Stimulated activated CD4-positive, alpha-beta T cell treated with anti-CD3 and anti-CD28 coated beads, TNF-alpha, amount 100 ng/mL, for 4 hours (primary cell): ENCODE results near the gene ATP5PF.
"Not testable (repeated sequence)": the region's sequence is repeated elsewhere in the genome, so short reads cannot be mapped to it uniquely, and the experiment has no call there.

Experiments
- DNase-seq, 3 experiments: peaks; one replicate each; pipeline ENCODE4 v3.0.0-alpha.2; 2020; ENCODE audit warnings: low read depth in 3 of 3

ATP5PF gene, protein sequence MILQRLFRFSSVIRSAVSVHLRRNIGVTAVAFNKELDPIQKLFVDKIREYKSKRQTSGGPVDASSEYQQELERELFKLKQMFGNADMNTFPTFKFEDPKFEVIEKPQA

GRCh38 chr21:25734904-25735645 is at the start of gene ATP5PF, which contains the start of gene GABPA:
Gene ATP5PF, minus strand, starts transcription at chr21:25734904. Its CDS starts 5,110 bp downstream, at chr21:25729794.
Gene GABPA, plus strand, starts transcription at chr21:25734972. Its CDS starts 6,627 bp downstream, at chr21:25741599.
- peak; percentile 93 to 98 (median 96) for DNase-seq

- DNase-seq: not testable (repeated sequence)
These were observed 43.6 kb upstream of the ATP5PF start for GRCh38 chr21:25778126-25778875.

GRCh38 chr21:25776440-25776839 is 41.7 kb upstream of the ATP5PF start:
- DNase-seq: no peak

GRCh38 chr21:25772686-25773085 is 38.0 kb upstream of the ATP5PF start:
- no peak for DNase-seq

- DNase-seq: no peak
These were observed 33.2 kb upstream of the ATP5PF start for GRCh38 chr21:25767921-25768320.

DNA sequence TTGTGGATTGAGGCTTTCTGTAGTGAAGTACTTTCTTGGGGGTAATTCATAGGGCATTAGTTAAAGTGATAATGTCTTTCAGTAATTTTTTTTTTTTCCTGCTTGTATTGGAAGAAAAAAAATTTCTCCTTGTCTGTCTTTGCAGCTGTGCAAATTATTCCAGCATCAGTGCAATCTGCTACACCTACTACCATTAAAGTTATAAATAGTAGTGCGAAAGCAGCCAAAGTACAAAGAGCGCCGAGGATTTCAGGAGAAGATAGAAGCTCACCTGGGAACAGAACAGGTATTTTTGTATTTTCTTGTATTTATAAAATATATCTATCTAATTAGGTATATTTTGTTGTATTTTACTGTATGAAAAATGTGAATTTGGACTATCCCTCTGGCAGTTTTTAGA is 29.4 kb upstream of the ATP5PF start:
- no peak for DNase-seq

GRCh38 chr21:25760677-25761076 is 26.0 kb upstream of the ATP5PF start:
- no peak for DNase-seq

DNA sequence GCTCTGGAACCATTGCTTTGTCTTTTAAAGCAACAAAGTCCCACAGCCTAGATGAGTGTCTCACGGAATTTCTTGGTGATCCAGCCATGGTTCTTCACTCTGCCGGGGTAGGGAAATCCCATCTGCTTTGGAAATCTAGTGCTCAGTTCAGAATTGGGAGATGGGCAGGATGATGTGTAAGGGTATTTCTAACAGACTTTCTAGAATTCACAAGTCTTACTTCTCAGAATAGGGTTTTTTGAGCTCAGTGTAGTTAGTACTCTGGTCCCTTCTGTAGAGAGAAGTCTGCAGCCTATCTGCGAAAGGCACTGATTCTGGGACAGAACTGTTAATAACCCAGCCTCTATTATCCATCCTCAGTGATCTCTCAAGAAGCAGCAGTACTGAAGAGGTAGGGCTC is 25.4 kb upstream of the ATP5PF start:
- DNase-seq: no peak

DNA sequence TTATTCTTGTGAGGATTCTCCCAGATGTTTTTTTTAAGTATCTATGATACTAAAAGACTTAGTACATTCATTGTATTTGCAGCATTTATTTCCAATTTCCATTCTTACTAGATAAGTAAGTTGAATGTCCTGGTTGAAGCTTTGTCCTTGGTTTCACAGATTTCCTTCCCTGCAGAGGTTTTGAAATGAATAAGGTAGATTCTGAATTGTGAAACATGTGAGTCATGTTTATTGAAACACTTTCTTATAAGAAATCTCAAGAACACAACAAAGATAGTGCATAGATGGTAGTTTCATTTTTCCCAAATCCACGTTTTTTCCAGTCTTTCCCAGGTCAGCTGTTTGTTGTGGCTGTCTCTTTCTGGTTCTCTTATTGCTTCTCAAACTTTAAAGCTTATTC is 24.9 kb upstream of the ATP5PF start:
- no peak for DNase-seq

GRCh38 chr21:25757531-25757930 is 22.8 kb upstream of the ATP5PF start:
- DNase-seq: no peak

- DNase-seq: no peak
These were observed 21.7 kb upstream of the ATP5PF start for GRCh38 chr21:25756190-25756932.

GRCh38 chr21:25752416-25752815 is 17.7 kb upstream of the ATP5PF start:
- DNase-seq: no peak

DNA sequence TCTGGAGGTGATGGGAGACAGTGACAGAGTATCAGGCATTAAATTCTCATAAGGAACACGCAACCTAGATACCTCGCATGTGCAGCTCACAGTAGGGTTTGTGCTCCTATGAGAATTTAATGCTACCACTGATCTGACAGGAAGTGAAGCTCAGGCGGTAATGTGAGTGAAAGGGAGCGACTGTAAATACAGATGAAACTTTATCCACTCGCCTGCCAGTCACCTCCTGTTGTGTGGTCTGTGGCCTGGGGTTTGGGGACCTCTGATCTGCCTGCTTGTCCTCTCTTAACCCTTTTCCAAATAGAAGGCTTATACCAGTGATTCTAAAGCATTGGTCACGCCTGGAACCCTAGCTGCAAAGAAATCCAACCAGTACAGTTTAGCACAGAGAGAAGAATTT is 15.4 kb upstream of the ATP5PF start:
- DNase-seq: no peak

GRCh38 chr21:25744854-25745253 is 10.2 kb upstream of the ATP5PF start:
- DNase-seq: no peak

- no peak for DNase-seq
These were observed 8.2 kb upstream of the ATP5PF start for GRCh38 chr21:25742900-25743299.

DNA sequence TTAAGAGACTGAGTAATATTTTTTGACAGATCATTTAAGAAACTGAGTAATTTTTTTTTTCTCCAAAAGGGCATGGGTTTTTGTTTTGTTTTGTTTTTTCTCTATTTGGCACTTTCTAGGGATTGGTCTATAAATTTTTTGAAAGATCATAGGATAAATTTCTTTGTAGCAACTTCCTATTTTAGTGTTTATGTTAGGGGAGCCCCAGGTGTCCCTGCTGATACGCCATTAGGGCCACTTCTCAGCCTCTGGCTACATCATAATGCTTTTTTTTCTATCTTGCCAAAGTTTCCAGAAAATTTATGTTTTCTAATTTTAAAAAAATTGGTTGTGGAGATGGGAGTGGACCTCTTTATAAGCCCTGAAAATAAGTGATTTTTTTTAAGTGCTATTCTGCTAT is 2.7 kb upstream of the ATP5PF start:
- no peak for DNase-seq

DNA sequence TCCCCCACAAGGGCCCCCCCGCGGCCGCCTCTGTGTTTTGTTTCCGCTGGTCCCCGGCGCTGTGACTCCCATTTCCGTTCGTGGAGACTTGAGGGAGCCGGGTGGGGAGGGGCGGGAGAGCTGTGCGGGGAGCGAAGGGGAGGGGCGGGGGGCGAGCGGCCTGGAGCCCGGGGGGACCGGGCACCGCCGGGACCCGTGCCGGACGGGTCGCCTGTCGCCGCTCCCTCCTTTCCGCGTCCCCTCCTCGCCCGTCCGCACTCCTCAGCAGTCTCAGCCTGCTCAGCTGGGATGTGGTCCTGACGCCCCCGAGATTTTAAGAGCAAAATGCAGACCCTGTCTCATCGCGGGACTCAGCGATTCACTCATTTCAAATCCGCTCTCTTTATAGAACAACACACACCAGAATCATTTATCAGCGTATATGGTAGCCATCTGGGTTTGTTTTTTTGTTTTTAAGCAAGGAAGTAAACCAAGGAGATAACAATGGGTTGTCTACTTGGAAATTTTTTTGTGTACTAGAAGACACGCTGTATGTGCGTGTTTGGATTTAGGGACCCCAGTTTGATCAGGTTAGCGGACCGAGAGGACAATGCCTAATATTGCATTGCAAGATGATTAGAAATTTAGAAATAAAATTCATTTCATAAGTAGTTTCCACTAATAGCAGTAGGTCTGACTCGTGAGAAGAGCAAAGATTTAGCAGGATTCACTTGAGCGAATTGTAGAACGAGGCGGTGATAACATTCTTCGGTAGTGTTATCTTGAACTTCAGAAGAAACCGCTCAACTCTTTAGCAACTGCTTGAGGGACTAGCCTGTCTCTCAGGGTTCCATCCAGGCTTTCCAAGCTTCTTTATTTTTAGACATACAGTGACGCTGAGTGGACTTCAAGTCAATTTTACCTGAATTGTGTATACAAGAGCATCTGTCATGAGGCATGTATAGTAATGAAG is 1.2 kb upstream of the ATP5PF start:
- peak in 2 of 3 experiments; percentile 53 to 55 for DNase-seq

DNA sequence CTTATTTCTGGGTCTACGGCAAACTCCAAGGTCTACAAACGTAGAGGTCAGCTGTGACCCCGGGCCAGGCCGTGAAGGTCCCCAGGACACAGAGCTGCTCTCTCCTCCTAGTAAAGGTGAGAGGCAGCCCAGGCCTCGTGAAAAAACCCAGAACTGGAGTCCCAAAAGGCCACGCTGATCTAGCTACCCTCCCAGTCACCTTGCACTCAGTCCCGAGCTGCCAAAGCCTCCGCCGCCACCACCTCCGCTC is 125 bp downstream of the ATP5PF start:
- DNase-seq: no peak

GRCh38 chr21:25733859-25734653 is 648 bp downstream of the ATP5PF start:
- peak in 1 of 3 experiments; percentile 13 for DNase-seq

- no peak for DNase-seq
These were observed 2.5 kb downstream of the ATP5PF start for GRCh38 chr21:25732091-25732760.
